GM21717 (cell line): Measurements from ENCODE around the gene PDPK1.
"Not testable (repeated sequence)": the region's sequence is repeated elsewhere in the genome, so short reads cannot be mapped to it uniquely, and the experiment has no call there.

Experiments
- ATAC-seq: cut with Tn5 transposase; IDR thresholded peaks from one replicate; pipeline ENCODE4 v1.9.1; 2021; ENCODE audit warnings: mild to moderate bottlenecking, moderate library complexity; ENCODE audit not compliant: unreplicated experiment

The PDPK1 gene

DNA sequence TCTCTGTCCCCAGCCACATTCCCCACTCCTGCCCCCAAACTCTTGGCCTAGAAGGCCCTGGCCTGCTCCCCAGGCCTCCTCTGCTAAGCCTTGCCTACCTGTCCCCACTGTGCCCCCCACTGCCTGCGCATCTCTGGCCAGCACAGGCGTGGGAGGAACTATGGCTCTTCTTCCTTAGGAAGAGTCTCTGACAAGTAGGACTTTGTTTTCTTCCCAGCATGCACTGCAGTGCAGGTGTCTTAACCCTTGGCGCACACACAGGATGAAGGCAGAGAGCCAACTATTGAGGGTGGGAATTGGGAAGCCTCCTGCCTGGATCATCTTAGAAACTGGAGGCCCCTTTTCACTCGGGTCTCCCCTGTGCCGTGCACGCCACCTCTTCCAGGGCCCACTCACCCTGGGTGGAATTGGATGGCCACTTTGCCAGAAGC lies 14.0 kb upstream of the PDPK1 start:
- ATAC-seq = no peak

DNA sequence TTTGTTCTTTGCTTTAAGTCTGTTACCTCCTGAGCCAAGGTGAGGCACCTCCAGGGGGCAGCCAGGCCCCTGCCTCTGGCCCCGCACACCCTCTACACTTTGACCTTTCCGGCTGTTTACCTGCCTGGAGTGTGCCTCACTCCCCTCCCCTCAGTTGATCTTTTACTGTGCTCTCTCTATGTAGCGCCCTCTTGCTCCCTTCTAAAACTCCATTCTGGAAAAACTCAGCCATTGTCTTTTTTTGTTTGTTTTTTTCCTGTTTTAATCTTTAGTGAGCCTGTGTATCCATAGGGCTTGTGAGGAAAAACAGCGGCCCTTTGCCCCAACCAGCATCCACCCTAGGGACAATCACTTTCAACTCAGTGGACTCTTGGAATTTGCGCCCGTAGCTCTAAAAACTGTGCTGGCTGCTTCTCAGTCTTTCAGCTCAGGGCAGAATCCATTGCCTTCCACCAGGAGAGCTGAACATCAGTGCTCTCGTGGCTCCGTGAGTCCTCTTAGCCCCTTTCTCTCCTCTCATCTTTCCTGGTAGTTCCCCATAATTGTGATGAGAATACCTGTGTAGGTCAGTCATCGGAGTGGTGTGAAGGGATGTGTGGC lies 13.4 kb upstream of the PDPK1 start:
- ATAC-seq = no peak

DNA sequence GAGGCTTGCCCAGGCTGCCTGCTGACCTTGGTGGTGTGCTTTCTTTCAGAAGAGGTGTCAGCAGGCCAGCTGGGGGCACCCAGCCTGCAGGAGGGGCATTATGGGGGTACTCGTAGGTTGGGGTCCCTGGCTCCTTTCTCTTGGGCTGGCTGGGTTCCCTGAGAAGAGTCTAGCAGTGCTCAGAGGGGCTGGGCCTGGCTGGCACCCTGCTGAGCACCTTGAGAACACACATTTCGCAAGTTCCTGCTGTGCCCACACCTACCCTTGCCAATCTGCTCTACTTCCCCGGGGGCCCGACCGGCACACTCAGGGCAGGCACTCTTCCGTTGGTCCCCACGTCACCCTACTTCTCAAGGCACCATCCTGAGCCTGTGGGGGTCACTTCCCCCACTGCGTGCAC lies 11.7 kb upstream of the PDPK1 start:
- no peak for ATAC-seq

DNA sequence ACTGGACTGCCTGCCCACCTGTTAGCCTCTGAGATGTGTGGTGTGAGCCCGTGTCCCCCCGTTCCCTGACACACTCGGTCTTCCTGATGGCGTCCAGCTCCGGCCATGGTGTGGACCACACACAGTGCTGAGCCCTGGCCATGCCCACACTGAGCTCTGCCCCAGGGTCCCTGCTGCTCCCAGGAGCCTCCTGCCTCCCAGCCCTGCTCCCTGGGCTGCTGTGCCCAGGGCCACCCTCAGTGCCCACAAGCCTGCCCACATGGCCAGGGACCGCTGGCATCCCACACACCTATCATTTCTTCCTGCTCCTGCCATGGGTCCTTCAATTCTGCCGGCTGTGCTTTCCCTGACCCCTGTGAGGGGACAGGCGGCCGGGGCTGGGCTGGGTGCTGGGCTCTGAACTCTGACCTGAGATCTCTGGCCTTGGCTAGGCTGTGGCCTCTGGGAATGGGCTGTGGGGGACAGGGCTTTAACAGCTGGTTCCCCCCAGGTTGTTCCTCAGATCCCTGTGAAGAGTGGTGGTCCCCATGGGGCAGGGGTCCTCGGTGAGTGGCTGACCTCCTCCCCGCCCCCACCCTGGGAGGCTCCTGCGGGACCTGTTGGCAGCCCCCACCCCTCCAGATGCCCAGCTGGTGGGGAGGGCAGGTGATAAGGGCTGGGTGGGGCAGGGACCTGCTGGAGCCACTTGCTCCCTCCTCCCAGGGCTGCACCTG lies 10.6 kb upstream of the PDPK1 start:
- no peak for ATAC-seq

DNA sequence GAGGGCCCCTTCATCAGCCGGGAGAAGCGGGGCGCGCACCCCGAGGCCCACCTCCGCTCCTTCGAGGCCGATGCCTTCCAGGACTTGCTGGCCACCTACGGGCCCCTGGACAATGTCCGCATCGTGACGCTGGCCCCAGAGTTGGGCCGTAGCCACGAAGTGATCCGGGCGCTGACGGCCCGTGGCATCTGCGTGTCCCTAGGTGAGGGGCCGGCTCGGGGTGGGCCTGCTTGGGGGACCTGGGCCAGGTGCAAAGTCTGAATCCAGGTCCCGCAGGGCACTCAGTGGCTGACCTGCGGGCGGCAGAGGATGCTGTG lies 10.1 kb upstream of the PDPK1 start:
- ATAC-seq = no peak

DNA sequence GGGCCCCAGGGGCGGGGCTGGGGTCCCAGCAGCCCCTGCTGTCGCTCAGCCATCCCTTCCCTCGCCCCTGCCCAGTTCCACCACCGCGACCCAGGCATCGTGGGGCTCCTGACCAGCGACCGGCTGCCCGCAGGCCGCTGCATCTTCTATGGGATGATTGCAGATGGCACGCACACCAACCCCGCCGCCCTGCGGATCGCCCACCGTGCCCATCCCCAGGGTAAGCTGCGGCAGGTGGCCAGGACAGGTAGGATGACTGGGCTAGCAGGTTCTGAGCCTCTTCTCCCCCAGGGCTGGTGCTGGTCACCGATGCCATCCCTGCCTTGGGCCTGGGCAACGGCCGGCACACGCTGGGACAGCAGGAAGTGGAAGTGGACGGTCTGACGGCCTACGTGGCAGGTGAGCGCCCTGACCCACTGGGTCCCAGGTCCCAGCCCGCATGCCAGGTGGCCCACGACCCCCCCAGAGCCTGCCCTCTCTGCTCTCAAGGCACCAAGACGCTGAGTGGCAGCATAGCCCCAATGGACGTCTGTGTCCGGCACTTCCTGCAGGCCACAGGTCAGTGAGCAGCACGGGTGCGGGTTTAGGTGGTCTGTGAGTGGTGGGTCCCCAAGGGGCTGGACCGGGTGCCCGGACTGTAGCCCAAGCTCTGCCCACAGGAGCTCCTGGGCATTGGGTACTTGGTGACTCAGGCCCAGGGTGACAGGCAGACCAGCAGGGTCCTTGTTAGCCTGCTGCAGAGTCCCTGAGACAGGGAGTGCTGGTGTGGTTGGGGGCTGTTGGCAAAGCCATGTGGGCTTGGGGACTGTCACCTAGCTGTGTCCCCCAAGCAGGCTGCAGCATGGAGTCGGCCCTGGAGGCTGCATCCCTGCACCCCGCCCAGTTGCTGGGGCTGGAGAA lies 9.4 kb upstream of the PDPK1 start:
- ATAC-seq = no peak

DNA sequence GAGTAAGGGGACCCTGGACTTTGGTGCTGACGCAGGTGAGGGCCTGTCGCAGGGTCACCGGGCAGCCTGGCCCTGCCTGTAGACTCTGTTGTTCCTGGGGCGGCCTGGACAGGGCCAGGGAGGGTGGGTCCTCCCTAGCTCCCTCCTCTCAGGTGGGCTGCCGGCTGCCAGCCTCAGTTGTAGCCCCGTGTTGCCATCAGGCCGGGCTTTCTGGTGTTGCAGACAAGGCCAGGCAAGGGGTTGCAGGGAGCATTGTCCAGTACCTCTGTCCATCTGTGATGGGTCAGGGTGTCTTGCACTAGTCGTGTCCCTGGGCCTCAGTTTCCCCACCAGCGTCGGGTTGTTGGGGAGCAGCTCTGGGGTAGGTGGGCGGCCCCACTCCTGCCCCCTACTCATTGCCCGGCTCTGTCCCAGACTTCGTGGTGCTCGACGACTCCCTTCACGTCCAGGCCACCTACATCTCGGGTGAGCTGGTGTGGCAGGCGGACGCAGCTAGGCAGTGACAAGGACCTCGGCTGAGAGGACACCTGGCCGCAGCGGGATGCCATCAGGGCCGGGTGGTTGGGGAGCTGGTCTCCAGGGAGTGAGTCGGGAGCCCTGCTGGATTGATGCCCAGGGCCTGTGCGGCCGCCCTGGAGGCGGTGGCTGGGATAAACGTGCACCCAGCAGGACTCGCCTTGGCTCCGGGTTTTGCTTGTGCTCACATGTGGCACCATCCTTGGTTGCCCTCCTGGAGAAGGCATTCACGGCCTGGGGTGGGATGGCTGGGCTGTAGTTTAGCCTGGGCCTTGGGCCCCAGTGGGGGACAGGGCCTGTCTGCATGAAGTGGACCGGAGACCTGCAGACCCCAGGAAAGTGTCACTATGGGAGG lies 8.5 kb upstream of the PDPK1 start:
- no peak for ATAC-seq

DNA sequence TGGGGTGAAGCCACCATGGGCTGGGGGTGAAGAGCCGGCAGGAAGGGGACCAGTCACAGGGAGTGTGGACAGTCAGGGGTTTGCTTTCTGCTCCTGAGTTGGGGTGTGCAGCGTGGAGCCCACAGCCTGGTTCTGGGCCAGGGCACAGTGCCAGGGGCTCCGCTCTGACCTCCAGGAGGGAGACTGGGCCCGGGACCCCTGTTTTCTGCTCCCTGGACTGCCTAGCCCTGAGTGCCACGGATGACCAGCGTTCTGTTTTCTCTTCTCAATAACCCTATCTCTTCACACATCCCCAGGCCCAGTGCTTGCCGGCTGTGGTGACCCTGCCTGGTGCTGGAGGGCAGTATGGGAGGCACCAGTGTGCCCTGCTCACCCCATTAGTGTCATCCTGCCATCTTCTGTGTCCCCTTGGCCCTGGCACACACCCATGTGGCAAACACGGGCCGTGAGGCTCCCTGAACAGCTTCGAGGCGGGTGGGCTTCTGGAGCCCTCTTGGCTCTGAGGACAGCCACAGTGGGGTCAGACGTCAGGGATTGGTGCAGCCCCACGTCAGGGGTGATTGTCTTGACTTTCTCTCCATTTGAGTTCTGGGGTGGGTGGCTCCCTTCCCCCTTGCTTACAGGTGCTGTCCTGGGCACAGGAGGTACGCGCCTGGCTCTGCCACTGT lies 7.7 kb upstream of the PDPK1 start:
- ATAC-seq = no peak

DNA sequence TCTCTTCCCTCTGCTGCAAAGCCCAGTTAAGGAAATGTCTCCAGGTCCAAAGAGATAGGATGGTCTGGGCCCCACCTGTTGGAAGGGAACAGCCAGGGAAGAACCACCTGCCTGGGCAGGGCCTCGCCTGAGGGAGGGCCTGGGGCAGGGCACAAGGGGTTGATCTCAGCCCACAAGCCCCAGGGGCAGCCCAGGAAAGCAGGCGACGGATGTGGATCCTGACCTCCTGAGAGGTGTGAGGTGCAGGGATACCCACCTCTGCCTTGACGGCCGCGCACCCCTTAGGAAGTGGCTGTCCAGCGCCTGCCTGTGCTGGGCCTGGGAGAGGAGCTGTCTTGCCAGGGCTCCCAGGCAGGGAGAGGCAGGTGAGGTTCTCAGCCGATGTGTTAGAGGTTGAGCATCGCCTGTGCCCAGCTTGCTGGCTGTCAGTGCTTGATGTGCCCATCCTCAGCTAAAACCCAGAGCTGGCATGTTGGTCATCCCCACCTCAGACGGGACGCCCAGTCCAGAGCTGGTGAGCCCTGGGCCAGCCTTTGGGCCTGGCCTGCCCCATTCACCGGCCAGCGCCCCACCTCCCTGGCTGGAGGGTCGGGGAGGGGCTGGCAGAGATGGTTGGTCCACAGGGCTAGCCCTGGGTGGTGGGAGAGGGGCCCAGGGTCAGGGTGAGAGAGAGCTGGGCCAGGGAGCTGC lies 7.0 kb upstream of the PDPK1 start:
- no peak for ATAC-seq

DNA sequence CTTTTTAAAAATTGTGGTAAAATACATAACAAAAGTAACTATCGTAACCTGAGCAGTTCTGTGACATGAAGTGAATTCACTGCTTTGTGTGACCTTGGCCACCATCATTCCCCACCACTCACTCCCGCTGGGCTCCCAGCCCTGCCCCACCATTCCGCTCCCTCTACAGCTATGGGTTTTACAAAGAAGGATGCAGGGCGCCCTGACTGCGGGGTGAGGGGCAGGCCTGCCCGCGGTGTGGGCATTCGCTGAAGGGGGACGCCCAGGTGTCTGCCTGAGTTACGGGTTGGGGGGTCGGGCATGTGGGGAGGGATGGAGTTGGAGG lies 6.5 kb upstream of the PDPK1 start, which contains the start of gene CEMP1:
Gene CEMP1, minus strand, starts transcription at position 38 of the 325 bp plus-strand sequence. CDS start 335 bp downstream, outside the sequence.
- ATAC-seq = peak; percentile 4

DNA sequence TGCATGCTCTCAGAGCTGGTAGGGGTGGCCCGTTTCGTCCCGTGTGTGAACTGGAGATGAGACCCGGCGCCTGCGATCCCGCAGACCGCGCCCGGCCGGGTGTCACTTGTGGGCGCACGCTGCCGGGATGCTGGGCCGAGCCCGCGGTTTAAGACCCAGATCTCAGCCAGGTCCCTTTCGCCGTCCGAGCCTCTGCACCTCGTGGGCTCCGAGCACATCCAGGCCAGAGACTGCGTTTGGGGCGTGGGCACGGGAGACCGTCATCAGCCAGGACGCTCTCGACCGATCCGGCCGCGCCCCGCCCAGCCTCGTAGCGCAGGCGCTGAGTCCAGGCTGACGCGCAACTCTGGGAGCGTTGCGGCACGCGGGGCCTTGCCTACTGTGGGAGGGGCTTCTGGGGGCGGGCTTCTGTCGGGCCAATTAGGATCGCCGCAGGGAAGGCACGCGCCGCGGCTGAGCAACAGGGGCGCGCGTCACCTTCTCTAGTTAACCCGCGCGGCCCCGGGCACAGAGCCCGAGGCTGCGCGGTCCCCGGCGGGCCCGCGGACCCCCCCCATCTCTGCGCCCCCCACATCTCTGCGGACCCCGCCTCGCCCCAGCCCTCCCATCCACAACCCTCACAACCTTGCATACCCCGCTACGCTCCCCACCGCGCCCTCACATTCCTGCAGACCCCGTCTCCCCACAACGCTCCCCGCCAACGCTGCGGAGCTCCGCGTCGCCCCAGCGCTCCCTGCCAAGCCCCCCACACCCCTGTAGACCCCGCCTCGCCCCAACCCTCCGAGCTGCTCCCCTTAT lies 5.9 kb upstream of the PDPK1 start:
- peak; percentile 56 for ATAC-seq

DNA sequence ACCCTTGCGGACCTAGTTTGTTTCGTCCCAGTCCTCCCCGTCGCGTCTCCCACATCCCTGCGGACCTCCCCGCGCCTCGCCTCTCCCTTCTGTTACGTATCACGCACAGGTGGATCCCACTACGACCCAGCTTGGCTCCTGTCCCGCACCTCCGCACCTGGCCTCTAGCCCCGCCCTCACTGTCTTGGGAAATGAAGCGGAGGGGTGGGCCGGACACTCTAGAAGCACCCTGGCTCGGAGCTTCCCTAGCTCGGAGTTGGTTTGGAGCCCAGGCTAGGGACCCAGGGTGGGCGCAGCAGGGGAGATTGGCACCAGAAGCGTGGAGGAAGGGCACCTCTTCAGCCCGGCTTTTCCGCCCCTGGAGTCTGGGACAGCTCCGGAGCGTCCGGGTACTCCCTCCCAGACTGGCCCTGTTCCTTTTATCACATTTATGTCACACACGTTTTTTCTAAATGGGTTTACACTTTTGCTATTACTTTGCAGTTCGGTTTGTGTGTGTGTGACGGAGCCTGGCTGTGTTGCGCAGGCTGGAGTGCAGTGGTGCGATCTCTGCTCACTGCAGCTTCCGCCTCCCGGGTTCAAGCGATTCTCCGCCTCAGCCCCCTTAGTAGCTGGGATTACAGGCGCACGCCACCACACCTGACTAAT lies 5.2 kb upstream of the PDPK1 start:
- no peak for ATAC-seq

DNA sequence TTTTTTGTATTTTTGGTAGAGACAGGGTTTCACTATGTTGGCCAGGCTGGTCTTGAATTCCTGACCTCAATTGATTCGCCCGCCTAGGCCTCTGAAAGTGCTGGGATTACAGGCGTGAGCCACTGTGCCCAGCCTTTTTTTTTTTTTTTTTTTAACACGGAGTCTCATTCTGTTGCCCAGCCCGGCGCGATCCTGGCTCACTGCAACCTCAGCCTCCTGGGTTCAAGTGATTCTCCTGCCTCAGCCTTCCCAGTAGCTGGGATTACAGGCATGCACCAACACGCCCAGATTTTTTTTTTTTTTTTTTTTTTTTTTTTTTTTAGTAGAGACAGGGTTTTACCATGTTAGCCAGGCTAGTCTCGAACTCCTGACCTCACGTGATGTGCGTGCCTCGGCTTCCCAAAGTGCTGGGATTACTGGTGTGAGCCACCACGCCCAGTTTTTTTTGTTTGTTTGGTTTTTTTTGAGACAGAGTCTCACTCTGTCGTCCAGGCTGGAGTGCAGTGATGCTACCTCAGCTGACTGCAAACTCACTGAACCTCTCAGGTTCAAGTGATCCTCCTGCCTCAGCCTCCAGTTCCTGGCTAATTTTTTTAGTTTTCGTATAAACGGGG lies 4.6 kb upstream of the PDPK1 start:
- not testable (repeated sequence) for ATAC-seq

DNA sequence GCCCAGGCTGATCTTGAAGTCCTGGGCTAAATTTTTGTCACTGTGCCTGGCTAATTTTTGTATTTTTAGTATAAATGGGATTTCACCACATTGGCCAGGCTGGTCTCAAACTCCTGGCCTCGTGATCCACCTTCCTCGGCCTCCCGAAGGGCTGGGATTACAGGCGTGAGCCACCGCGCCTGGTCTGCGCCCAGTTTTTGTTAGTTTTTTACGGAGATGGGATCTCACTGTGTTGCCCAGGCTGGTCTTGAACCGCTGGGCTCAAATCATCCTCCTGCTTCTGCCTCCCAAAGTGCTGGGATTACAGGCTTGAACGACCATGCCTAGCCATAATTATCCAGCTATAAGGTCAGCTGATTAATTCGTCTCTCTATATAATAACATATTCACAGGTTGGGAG lies 3.9 kb upstream of the PDPK1 start:
- ATAC-seq = no peak

DNA sequence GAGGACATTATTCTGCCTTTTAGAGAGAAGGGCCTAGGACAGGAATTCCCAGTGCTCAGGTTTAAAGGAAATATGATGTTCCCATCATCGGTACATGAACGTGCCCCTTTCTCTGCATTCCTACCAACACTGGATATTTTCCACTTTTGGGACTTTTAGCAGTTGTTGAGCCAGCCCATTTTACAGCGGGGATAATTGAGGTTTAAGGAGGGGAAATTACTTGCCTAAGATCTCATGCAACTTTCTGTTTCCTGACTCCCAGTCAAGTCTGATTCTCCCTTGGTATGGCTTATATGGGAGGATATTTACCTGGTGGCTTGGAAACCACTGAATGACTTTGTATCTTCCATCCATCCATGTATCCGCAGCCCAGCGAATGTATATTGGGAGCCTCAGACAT lies 3.5 kb upstream of the PDPK1 start:
- not testable (repeated sequence) for ATAC-seq

DNA sequence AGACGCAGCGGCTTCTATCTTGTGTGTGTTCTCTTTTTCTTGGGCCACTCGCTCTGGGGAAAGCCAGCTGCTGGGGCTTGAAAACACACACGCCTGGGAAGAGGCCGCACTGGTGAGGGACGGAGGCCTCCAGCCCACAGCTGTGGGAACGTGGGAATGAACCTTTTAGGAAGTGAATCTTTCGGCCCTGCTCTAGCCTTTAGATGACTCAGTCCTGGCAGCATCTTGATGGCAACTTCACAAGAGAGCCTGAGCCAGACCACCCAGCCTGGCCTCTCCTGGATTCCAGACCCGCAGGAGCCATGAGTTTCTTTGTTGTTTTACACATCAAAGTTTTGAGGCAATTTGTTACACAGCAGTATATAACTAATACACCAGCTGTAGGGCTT lies 2.2 kb upstream of the PDPK1 start:
- no peak for ATAC-seq

DNA sequence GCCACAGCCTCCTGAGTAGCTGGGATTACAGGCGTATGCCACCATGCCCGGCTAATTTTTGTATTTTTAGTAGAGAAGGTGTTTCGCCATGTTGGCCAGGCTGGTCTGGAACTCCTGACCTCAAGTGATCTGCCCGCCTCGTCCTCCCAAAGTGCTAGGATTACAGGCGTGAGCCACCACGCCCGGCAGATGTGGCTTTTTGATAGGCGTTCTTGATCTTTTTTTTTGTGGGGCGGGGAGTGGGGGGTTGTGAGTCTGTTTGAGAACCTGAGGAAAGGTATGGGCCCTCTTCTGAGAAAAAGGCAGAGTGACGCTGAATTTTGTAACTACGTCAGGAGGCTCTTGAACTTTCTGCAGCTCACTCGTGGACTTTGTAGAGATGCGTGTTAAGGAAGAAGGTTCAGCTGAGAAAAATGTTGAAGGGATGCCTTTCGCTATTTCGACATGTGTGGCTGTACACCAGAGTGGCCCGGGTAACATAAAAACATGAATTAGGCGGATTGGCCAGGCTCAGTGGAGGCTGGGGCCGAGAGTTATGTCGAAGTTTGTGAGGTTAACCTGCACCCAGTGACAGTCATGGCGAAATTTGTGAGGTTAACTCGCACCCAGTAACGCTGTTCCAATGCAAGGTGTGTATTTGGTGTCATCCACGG lies 1.5 kb downstream of the PDPK1 start:
- not testable (repeated sequence) for ATAC-seq
